A549 (cell line): ENCODE measurements around the gene CMC2. TPM values are rescaled to one million over a fixed set of nuclear protein-coding genes. Genes with fewer than 3 reads are reported as not detected.
A peak's percentile ranks its signal among the peaks of the same experiment; 100 is the strongest.

Experiments
- ATAC-seq, 2 experiments: fragments of 200-7000 bp in 1 of 2; fragments of >200 bp in 1 of 2; cut with Nextera tagmentation in 1 of 2; cut with Tn5 transposase in 1 of 2; 3 replicates each; pipeline versions ENCODE4 v1.8.0 to v1.9.1; 2018 to 2020; ENCODE audit warnings: mild to moderate bottlenecking in 1 of 2, moderate library complexity in 1 of 2
- CTCF ChIA-PET: fragments of 300-600 bp; sonication (Branson Sonifier 250); formaldehyde crosslinking; extraction: SDS; loops from one replicate; lab custom pipeline; 2021; ENCODE audit warnings: antibody characterized with exemption, inconsistent platforms; lab: Yijun Ruan, JAX
- POLR2A ChIA-PET: fragments of 350-600 bp; formaldehyde crosslinking; extraction: SDS; loops from one replicate; lab custom pipeline; 2021; ENCODE audit warnings: antibody characterized with exemption, inconsistent platforms; lab: Yijun Ruan, JAX
- DNase-seq, 2 experiments: peaks; one replicate each; pipeline versions ENCODE4 v3.0.0 to v3.0.0-alpha.2; 2011 to 2016; ENCODE audit warnings: low read depth in 1 of 2, low spot score in 1 of 2
- FAIRE-seq: peaks from 2 replicates; lab custom pipeline; 2011; peaks lifted over from hg19 to GRCh38; lab: Jason Lieb, UNC
- H3K27ac ChIP-seq, 2 experiments: fragments of >200 bp; sonication (Bioruptor Twin); formaldehyde crosslinking; 3 replicates each; pipeline ENCODE4 v1.5.1; 2016 to 2017
- H3K4me1 ChIP-seq: fragments of >200 bp; sonication (Bioruptor Twin); formaldehyde crosslinking; 3 replicates; pipeline ENCODE4 v1.6.1; 2016
- H3K4me2 ChIP-seq: fragments of >200 bp; sonication (Bioruptor Twin); formaldehyde crosslinking; 3 replicates; pipeline ENCODE4 v1.6.1; 2016
- H3K4me3 ChIP-seq: fragments of >200 bp; sonication (Bioruptor Twin); formaldehyde crosslinking; 3 replicates; pipeline ENCODE4 v1.5.1; 2016
- H3K9me3 ChIP-seq: fragments of >200 bp; sonication (Bioruptor Twin); formaldehyde crosslinking; 3 replicates; pipeline ENCODE4 v1.6.1; 2016
- BHLHE40 ChIP-seq: IDR thresholded peaks from 2 replicates; pipeline ENCODE4 v1.6.1; 2012; ENCODE audit warnings: low read depth, low read length, inconsistent platforms
- CHD4 ChIP-seq: fragments of 200-600 bp; sonication (generic); IDR thresholded peaks from 2 replicates; pipeline ENCODE4 v1.6.1; 2016; ENCODE audit warnings: antibody characterized with exemption, mild to moderate bottlenecking, borderline replicate concordance
- EHF ChIP-seq: fragments of 250-450 bp; sonication (Bioruptor Pico); IDR thresholded peaks from 2 replicates; pipeline ENCODE4 v1.5.0; 2020; ENCODE audit warnings: mild to moderate bottlenecking
- ESRRA ChIP-seq: fragments of 150-350 bp; IDR thresholded peaks from 2 replicates; pipeline ENCODE4 v1.6.1; 2014; ENCODE audit warnings: mild to moderate bottlenecking, low read length, borderline replicate concordance
- FOSB ChIP-seq: fragments of 250-450 bp; sonication (Bioruptor Pico); IDR thresholded peaks from 2 replicates; pipeline ENCODE4 v1.5.0; 2020; ENCODE audit warnings: mild to moderate bottlenecking, moderate library complexity
- GATA3 ChIP-seq: IDR thresholded peaks from 2 replicates; pipeline ENCODE4 v1.6.1; 2012; ENCODE audit warnings: borderline replicate concordance
- HEYL ChIP-seq: fragments of 250-450 bp; sonication (Bioruptor Pico); IDR thresholded peaks from 2 replicates; pipeline ENCODE4 v1.8.0; 2021; ENCODE audit warnings: mild to moderate bottlenecking, moderate library complexity
- HOXB5 ChIP-seq: fragments of 250-450 bp; sonication (Bioruptor Pico); IDR thresholded peaks from 2 replicates; pipeline ENCODE4 v1.5.0; 2020; ENCODE audit warnings: mild to moderate bottlenecking, moderate library complexity
- JUN ChIP-seq, 2 experiments: fragments of >200 bp; sonication (Bioruptor Twin); formaldehyde crosslinking; IDR thresholded peaks; 2 replicates in 1 of 2; 3 replicates in 1 of 2; pipeline ENCODE4 v1.6.1; 2016 to 2017
- MAZ ChIP-seq: fragments of 150-350 bp; IDR thresholded peaks from 2 replicates; pipeline ENCODE4 v1.6.1; 2014; ENCODE audit warnings: antibody characterized with exemption, low read depth, low read length, borderline replicate concordance
- NR3C1 ChIP-seq: fragments of >200 bp; sonication (Bioruptor Twin); formaldehyde crosslinking; IDR thresholded peaks from 3 replicates; pipeline ENCODE4 v1.6.1; 2017
- RAD21 ChIP-seq, 2 experiments: fragments of >200 bp in 1 of 2; sonication (Bioruptor Twin) in 1 of 2; formaldehyde crosslinking in 1 of 2; IDR thresholded peaks in 1 of 2; conservative IDR thresholded peaks in 1 of 2; 2 replicates in 1 of 2; 3 replicates in 1 of 2; pipeline ENCODE4 v1.6.1; 2012 to 2018; ENCODE audit warnings: inconsistent platforms in 1 of 2
- RFX5 ChIP-seq: fragments of 450-650 bp; IDR thresholded peaks from 2 replicates; pipeline ENCODE4 v1.7.1; 2014; ENCODE audit warnings: antibody characterized with exemption, mild to moderate bottlenecking, moderate library complexity
- RNF2 ChIP-seq: fragments of 200-600 bp; sonication (generic); IDR thresholded peaks from 2 replicates; pipeline ENCODE4 v1.6.1; 2016; ENCODE audit warnings: low read depth, mild to moderate bottlenecking, antibody characterized with exemption, moderate library complexity, borderline replicate concordance
- SMC3 ChIP-seq: fragments of >200 bp; sonication (Bioruptor Twin); formaldehyde crosslinking; IDR thresholded peaks from 3 replicates; pipeline ENCODE4 v1.6.1; 2018; ENCODE audit warnings: inconsistent platforms
- TFCP2L1 ChIP-seq: fragments of 250-450 bp; sonication (Bioruptor Pico); IDR thresholded peaks from 2 replicates; pipeline ENCODE4 v1.5.0; 2021; ENCODE audit warnings: mild to moderate bottlenecking
- ZC3H11A ChIP-seq: fragments of 450-650 bp; IDR thresholded peaks from 2 replicates; pipeline ENCODE4 v1.6.1; 2014; ENCODE audit warnings: antibody characterized with exemption, mild to moderate bottlenecking
- ZSCAN20 ChIP-seq: fragments of 250-450 bp; sonication (Bioruptor Pico); IDR thresholded peaks from 2 replicates; pipeline ENCODE4 v1.8.0; 2022; ENCODE audit warnings: mild to moderate bottlenecking, moderate library complexity
- WGBS: methylation state at CpG from one replicate; pipeline ENCODE4 v1.1.6; 2017; ENCODE audit errors: missing lambda C conversion rate; 5-methylcytosine and 5-hydroxymethylcytosine counted together
- polyA plus RNA-seq, 4 experiments: library from polyadenylated mRNA; depleted of rRNA in 3 of 4; stranded (reverse); fragments of >200 nt; fragmentation: RNase III in 1 of 4; extraction: RNeasy Plus Mini Kit Qiagen cat#74134 plus additional on column Dnase treatment in 1 of 4; gene quantifications; 2 replicates in 3 of 4; 3 replicates in 1 of 4; pipeline ENCODE4 v1.2.3, GENCODE V29; 2011 to 2017
- TF ChIP-seq, protein P1 (sequence below): fragments of 150-350 bp; IDR thresholded peaks from 2 replicates; pipeline ENCODE4 v1.6.1; 2014; ENCODE audit warnings: low read depth, mild to moderate bottlenecking, low read length
- TF ChIP-seq, protein P2 (sequence below): IDR thresholded peaks from 2 replicates; pipeline ENCODE4 v1.6.1; 2012; ENCODE audit warnings: low read depth, borderline replicate concordance
- TF ChIP-seq, protein P3 (sequence below): IDR thresholded peaks from 2 replicates; pipeline ENCODE4 v1.6.1; 2012
- TF ChIP-seq, protein P4 (sequence below): fragments of >200 bp; sonication (Bioruptor Twin); formaldehyde crosslinking; IDR thresholded peaks from 3 replicates; pipeline ENCODE4 v1.5.1; 2016
- TF ChIP-seq, protein P5 (sequence below): fragments of 250-450 bp; sonication (Bioruptor Pico); IDR thresholded peaks from 2 replicates; pipeline ENCODE4 v1.5.0; 2021; ENCODE audit warnings: mild to moderate bottlenecking, moderate library complexity, borderline replicate concordance
- TF ChIP-seq, protein P6 (sequence below): fragments of >200 bp; sonication (Bioruptor Twin); formaldehyde crosslinking; IDR thresholded peaks from 3 replicates; pipeline ENCODE4 v1.6.1; 2016

CMC2 gene
- polyA plus RNA-seq, 2 of the 4 experiments (the other 2 are of a cell fraction) = 143 to 207 TPM

DNA sequence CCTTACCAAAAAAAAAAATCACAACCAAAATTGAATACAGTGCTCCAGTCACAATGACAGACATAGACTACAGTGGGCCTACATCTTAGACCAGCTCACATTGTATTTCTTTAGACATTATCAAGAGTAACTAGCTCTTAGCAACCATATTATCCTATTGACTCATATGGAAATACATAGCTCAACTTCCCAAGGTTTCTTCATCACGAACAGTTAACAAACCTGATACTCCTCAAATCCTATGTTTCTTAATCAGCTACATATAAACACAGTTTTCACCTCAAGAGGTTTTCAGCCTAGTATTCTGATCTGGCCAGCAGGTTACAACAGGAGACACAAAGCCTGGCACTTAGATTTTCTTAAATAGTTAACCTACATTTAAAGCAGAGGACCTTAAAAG is 29.7 kb downstream of the CMC2 start:
- no peak overlapping the region for H3K4me3 ChIP-seq
- TF ChIP-seq HOXB5 (no peak), MAZ (no peak), ZC3H11A (no peak)
- H3K27ac ChIP-seq = no peak overlapping the region
- no peak for ATAC-seq
- WGBS = 83% methylated on average over 1 of the region's 1 CpG
- no peaks in the 10 kb centered on the region for H3K9me3 ChIP-seq
- FAIRE-seq = no peak
- no peak overlapping the region for H3K4me2 ChIP-seq
- ChIA-PET CTCF (interaction anchor here (0.6 to 1.0 kb wide), 2 partner anchors 27 to 618 kb away, joined by 3 read pairs; no protein-coding TSS in a partner anchor), POLR2A (no interaction called here)
- DNase-seq = no peak
- peaks cover 10% of the 10 kb centered on the region for H3K4me1 ChIP-seq

DNA sequence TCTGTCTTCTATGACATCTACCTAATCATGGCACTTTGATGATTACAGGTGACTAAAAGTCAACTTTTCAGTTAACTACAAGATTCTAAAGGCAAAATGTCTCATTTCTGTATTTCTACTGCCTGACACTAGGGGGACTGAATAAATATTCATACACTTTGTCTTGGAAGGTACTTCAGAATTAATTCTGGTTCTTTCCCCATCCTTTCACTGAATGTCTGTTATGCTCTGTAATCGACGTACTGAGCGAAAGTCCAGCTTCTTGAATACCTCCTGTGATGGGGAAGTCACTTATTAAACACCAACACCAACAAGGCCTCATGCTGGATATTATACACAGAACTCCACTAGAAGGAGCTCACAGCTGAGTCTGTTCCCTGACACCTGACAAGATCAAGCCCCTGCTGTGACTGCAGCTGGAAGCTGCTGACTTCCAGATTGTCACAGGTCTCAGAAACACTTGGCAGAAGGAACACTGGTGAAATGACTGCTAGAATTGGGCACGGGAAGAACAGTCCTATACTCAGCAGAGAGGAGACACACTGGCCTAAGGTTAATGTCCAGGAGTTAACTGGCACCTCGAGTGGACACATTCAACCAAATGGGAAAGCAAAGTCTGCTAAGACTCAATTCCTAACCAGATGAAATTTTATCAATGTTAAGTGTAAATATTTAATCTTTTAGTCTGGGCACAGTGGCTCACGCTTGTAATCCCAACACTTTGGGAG is 31.9 kb downstream of the CMC2 start:
- DNase-seq (peak in 1 of 2 experiments; percentile 20), FAIRE-seq (no peak), ATAC-seq (peak; percentile 73 to 77; a peak in 5 of 6 replicates)
- ChIA-PET CTCF (interaction anchor here (0.6 to 2.0 kb wide), 17 partner anchors 9 to 63 kb away, joined by 3 to 9 read pairs (median 4); no protein-coding TSS in a partner anchor), POLR2A (no interaction called here)
- H3K27ac ChIP-seq = no peak overlapping the region
- WGBS = 83% methylated on average over 6 of the region's 6 CpGs
- peaks cover 13% of the 10 kb centered on the region for H3K4me1 ChIP-seq
- H3K9me3 ChIP-seq = no peaks in the 10 kb centered on the region
- no peak overlapping the region for H3K4me2 ChIP-seq
- no peak overlapping the region for H3K4me3 ChIP-seq
- TF ChIP-seq, protein P1, sequence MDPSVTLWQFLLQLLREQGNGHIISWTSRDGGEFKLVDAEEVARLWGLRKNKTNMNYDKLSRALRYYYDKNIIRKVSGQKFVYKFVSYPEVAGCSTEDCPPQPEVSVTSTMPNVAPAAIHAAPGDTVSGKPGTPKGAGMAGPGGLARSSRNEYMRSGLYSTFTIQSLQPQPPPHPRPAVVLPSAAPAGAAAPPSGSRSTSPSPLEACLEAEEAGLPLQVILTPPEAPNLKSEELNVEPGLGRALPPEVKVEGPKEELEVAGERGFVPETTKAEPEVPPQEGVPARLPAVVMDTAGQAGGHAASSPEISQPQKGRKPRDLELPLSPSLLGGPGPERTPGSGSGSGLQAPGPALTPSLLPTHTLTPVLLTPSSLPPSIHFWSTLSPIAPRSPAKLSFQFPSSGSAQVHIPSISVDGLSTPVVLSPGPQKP = no peak
- TF ChIP-seq, protein P2, sequence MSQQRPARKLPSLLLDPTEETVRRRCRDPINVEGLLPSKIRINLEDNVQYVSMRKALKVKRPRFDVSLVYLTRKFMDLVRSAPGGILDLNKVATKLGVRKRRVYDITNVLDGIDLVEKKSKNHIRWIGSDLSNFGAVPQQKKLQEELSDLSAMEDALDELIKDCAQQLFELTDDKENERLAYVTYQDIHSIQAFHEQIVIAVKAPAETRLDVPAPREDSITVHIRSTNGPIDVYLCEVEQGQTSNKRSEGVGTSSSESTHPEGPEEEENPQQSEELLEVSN = no peak
- TF ChIP-seq, protein P3, sequence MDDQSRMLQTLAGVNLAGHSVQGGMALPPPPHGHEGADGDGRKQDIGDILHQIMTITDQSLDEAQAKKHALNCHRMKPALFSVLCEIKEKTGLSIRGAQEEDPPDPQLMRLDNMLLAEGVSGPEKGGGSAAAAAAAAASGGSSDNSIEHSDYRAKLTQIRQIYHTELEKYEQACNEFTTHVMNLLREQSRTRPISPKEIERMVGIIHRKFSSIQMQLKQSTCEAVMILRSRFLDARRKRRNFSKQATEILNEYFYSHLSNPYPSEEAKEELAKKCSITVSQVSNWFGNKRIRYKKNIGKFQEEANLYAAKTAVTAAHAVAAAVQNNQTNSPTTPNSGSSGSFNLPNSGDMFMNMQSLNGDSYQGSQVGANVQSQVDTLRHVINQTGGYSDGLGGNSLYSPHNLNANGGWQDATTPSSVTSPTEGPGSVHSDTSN = no peak
- TF ChIP-seq RNF2 = no peak
- peak; percentile 28; the same call in 1 of the 3 replicates for TF ChIP-seq SMC3
- no peak for TF ChIP-seq FOSB (CRISPR knock-in tag)
- TF ChIP-seq RFX5 = no peak
- no peak for TF ChIP-seq TFCP2L1 (CRISPR knock-in tag)
- TF ChIP-seq, protein P4, sequence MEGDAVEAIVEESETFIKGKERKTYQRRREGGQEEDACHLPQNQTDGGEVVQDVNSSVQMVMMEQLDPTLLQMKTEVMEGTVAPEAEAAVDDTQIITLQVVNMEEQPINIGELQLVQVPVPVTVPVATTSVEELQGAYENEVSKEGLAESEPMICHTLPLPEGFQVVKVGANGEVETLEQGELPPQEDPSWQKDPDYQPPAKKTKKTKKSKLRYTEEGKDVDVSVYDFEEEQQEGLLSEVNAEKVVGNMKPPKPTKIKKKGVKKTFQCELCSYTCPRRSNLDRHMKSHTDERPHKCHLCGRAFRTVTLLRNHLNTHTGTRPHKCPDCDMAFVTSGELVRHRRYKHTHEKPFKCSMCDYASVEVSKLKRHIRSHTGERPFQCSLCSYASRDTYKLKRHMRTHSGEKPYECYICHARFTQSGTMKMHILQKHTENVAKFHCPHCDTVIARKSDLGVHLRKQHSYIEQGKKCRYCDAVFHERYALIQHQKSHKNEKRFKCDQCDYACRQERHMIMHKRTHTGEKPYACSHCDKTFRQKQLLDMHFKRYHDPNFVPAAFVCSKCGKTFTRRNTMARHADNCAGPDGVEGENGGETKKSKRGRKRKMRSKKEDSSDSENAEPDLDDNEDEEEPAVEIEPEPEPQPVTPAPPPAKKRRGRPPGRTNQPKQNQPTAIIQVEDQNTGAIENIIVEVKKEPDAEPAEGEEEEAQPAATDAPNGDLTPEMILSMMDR = peak; percentile 48
- no peak for TF ChIP-seq CHD4
- no peak for TF ChIP-seq GATA3
- TF ChIP-seq EHF = no peak
- TF ChIP-seq HEYL (CRISPR knock-in tag) = no peak
- TF ChIP-seq ZSCAN20 (CRISPR knock-in tag) = no peak
- TF ChIP-seq, protein P5, sequence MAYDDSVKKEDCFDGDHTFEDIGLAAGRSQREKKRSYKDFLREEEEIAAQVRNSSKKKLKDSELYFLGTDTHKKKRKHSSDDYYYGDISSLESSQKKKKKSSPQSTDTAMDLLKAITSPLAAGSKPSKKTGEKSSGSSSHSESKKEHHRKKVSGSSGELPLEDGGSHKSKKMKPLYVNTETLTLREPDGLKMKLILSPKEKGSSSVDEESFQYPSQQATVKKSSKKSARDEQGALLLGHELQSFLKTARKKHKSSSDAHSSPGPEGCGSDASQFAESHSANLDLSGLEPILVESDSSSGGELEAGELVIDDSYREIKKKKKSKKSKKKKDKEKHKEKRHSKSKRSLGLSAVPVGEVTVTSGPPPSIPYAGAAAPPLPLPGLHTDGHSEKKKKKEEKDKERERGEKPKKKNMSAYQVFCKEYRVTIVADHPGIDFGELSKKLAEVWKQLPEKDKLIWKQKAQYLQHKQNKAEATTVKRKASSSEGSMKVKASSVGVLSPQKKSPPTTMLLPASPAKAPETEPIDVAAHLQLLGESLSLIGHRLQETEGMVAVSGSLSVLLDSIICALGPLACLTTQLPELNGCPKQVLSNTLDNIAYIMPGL (CRISPR knock-in tag) = no peak
- no peak for TF ChIP-seq JUN (IDR thresholded peaks at IDR 0.05)
- TF ChIP-seq, protein P6, sequence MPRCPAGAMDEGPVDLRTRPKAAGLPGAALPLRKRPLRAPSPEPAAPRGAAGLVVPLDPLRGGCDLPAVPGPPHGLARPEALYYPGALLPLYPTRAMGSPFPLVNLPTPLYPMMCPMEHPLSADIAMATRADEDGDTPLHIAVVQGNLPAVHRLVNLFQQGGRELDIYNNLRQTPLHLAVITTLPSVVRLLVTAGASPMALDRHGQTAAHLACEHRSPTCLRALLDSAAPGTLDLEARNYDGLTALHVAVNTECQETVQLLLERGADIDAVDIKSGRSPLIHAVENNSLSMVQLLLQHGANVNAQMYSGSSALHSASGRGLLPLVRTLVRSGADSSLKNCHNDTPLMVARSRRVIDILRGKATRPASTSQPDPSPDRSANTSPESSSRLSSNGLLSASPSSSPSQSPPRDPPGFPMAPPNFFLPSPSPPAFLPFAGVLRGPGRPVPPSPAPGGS = no peak
- TF ChIP-seq NR3C1 = no peak
- TF ChIP-seq BHLHE40 = no peak
- TF ChIP-seq ESRRA = no peak
- peak; percentile 1 to 16; a peak in 1 of 5 replicates for TF ChIP-seq RAD21 (conservative IDR thresholded peaks at IDR 0.05 in 1 of 2, IDR thresholded peaks at IDR 0.05 in 1 of 2)
